Measurements from ENCODE around the gene HINT3.
"Not testable (repeated sequence)": the region's sequence is repeated elsewhere in the genome, so short reads cannot be mapped to it uniquely, and the experiment has no call there.

The HINT3 gene

GRCh38 chr6:125956506-125957390 lies at the start of gene HINT3:
TSS of gene HINT3 (plus strand) at chr6:125956770. CDS start at chr6:125956978, 208 bp downstream.
- peak; percentile 92 for DNase-seq

GRCh38 chr6:125910527-125910926 lies 46.0 kb upstream of the HINT3 start:
- no peak for DNase-seq

- DNase-seq = peak; percentile 38
Measured at GRCh38 chr6:125911051-125911451, 45.5 kb upstream of the HINT3 start.

GRCh38 chr6:125912430-125912829 lies 44.1 kb upstream of the HINT3 start:
- not testable (repeated sequence) for DNase-seq

GRCh38 chr6:125913145-125913544 lies 43.4 kb upstream of the HINT3 start:
- DNase-seq = no peak

GRCh38 chr6:125913864-125914351 lies 42.7 kb upstream of the HINT3 start:
- no peak for DNase-seq

- no peak for DNase-seq
Measured at GRCh38 chr6:125918230-125918629, 38.3 kb upstream of the HINT3 start.

GRCh38 chr6:125918681-125919566 lies 37.6 kb upstream of the HINT3 start:
- DNase-seq = no peak

GRCh38 chr6:125919618-125920017 lies 37.0 kb upstream of the HINT3 start:
- no peak for DNase-seq

- DNase-seq = no peak
Measured at GRCh38 chr6:125922322-125922860, 34.2 kb upstream of the HINT3 start.

- DNase-seq = no peak
Measured at GRCh38 chr6:125923366-125923877, 33.1 kb upstream of the HINT3 start.

GRCh38 chr6:125924169-125924568 lies 32.4 kb upstream of the HINT3 start:
- no peak for DNase-seq

GRCh38 chr6:125924697-125925358 lies 31.7 kb upstream of the HINT3 start:
- DNase-seq = no peak

- DNase-seq = no peak
Measured at GRCh38 chr6:125926711-125927110, 29.9 kb upstream of the HINT3 start.

GRCh38 chr6:125927761-125928160 lies 28.8 kb upstream of the HINT3 start:
- DNase-seq = no peak

- no peak for DNase-seq
Measured at GRCh38 chr6:125930765-125931418, 25.7 kb upstream of the HINT3 start.

GRCh38 chr6:125931733-125932450 lies 24.7 kb upstream of the HINT3 start:
- DNase-seq = no peak

- no peak for DNase-seq
Measured at GRCh38 chr6:125932451-125932795, 24.1 kb upstream of the HINT3 start.

GRCh38 chr6:125935520-125935919 lies 21.1 kb upstream of the HINT3 start:
- not testable (repeated sequence) for DNase-seq

- no peak for DNase-seq
Measured at GRCh38 chr6:125939026-125939425, 17.5 kb upstream of the HINT3 start.

GRCh38 chr6:125939791-125940190 lies 16.8 kb upstream of the HINT3 start:
- no peak for DNase-seq

Measured in NCI-H2227 treated with DMSO at 0.1 percent for 48 hours (cell line).